LNCaP clone FGC (cell line): ENCODE data around the gene GATAD2B.

Source experiments
- DNase-seq: peaks from one replicate; pipeline ENCODE4 v3.0.0-alpha.2; 2011; ENCODE audit warnings: low read depth
- H3K4me3 ChIP-seq: 2 replicates; pipeline ENCODE4 v1.5.1; 2011; ENCODE audit warnings: mild to moderate bottlenecking, low read depth, low read length, control low read depth
- TF ChIP-seq, protein P1 (sequence below): IDR thresholded peaks from 2 replicates; pipeline ENCODE4 v1.5.1; 2012; ENCODE audit warnings: mild to moderate bottlenecking; ENCODE audit not compliant: control insufficient read depth, insufficient read depth; ENCODE audit errors: extremely low read depth

The GATAD2B gene

DNA sequence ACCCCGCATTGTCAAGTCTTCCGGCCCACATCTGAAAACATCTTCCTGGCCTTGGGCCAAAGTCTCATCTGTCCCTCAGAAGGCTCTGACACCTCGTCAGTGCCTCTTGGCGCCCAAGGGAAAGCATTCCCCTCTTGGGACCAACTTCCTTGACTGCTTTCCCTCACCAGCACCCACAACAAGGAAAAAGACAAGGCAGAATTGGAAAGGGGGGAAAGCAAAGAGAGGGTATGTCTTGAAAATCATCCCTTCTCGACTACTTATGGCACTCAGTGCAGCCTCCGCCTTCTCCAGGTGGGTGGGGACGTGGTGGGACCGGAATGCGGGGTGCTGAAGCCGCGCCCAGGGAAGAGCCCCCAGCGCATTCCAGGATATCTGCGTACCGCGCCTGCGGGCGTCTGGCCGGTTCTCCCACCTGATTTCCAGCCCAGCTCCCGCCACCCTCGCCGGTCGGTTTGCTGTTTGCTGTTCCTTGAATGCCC is 41.1 kb upstream of the GATAD2B start:
- TF ChIP-seq, protein P1, sequence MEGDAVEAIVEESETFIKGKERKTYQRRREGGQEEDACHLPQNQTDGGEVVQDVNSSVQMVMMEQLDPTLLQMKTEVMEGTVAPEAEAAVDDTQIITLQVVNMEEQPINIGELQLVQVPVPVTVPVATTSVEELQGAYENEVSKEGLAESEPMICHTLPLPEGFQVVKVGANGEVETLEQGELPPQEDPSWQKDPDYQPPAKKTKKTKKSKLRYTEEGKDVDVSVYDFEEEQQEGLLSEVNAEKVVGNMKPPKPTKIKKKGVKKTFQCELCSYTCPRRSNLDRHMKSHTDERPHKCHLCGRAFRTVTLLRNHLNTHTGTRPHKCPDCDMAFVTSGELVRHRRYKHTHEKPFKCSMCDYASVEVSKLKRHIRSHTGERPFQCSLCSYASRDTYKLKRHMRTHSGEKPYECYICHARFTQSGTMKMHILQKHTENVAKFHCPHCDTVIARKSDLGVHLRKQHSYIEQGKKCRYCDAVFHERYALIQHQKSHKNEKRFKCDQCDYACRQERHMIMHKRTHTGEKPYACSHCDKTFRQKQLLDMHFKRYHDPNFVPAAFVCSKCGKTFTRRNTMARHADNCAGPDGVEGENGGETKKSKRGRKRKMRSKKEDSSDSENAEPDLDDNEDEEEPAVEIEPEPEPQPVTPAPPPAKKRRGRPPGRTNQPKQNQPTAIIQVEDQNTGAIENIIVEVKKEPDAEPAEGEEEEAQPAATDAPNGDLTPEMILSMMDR: no peak

DNA sequence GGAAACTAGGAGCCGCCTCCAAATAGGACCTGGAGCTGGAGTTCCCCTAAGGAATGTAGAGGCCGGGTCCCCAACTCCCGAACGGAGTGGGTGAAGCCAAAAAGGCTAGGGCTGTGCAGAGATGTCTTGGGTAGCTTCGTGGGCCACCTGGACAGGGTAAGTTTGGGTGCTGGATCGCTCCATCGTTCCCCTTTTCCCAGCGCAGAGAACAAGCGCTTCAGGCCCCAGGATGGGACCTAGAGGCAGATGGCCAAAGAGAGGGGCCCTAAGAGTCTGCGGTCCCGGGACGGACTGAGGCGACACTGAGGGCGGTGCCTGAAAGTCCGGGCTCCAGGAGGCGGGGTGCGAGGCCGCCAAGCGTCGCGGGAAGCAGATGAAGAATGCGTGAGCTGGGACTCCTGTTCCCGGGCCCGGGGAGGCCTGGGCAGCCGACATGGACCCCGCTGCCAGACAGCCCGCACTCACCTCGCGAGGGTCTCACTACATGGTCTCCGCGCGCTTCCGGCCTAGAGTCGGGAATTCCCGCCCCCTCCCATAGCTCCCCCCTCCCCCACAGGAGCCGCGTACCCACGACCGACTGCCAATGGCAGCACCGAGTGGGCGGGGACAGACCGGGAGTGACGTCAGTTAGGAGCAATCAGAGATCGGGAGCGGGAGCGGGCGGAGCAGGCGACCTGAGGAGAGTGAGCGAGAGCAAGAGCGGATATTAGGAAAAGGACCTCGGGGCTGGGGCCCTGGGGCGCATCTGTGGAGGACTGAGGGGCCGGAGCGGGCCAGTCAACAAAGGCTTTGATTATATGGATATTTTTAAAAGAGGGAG is 40.5 kb upstream of the GATAD2B start, which contains the start of gene SLC39A1:
SLC39A1 (minus strand) TSS at position 508 of the 820 bp plus-strand sequence. CDS start 822 bp downstream, outside the sequence.
- TF ChIP-seq, protein P1: no peak
- H3K4me3 ChIP-seq: peak within 1 kb of the TSS; percentile 93
- DNase-seq: peak; percentile 93

More for the DNA sequence above, 41.1 kb upstream of the GATAD2B start:
- peak overlapping the region; percentile 93 for H3K4me3 ChIP-seq
- DNase-seq: no peak

DNA sequence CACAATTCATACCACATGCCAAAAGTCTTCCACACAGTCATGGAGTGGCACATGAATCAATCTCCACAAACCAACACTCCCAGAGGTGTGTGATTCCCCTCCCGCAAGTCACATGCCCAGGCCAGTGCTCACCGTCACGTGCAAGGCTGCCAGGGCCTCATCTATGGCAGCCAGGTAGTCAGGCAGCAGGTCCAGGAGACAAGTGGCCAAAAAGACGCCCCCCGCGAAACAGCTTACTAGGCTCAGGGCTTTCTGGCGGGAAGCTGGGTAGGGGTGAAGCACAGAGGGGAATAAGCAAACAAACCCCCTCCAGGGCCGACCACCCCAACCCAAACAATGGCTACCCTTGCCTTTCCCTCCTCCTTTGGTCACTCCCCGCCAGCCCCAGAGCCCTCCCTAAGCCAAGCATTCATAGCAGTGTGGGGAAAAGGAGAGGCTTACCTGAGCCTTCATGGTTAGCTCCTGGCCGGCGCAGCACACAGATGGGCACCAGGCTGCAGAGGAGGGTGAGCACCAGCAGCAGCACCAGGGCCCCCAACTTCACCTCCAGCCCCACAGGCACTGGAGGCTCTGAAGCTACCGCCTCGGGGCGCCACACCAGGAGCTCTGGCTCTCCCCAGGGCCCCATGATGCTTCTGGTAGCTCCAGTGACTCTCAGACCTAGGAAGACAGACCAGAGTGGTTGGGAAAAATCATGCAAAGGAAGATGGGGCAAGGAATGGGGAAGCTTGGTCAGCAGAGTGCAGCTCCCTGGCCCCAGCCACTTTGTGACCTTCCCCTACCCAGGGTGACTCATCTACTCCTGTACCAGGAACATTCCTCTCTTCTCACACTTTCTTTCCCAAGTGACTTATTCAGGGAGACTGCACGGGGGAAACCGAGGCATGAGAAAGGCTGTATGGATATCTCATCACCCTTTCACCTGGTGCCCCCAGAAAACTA is 39.6 kb upstream of the GATAD2B start:
- DNase-seq: no peak
- peak overlapping the region; percentile 93 for H3K4me3 ChIP-seq
- TF ChIP-seq, protein P1: no peak

DNA sequence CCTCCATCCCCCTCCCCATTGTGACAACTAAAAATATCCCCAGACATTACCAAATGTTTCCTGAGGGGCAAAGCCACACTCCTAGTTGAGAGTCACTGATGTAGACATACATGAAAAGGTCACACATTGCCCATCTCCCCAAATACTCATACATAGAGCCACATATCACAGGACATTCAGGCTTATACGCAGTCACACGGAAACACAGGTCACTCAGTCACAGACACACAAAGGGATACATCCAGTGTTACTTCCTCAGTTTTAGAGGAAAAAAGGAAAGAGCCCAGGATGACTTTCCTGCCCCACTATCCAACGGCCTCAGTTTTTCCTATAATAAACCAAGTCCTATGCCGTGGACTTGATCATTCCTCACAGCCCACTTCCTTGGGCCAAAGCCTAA is 38.6 kb upstream of the GATAD2B start:
- no peak for DNase-seq
- TF ChIP-seq, protein P1: no peak
- 0 out of 2 replicates have a peak overlapping the region, but pooled peaks have one; percentile 93 for H3K4me3 ChIP-seq

DNA sequence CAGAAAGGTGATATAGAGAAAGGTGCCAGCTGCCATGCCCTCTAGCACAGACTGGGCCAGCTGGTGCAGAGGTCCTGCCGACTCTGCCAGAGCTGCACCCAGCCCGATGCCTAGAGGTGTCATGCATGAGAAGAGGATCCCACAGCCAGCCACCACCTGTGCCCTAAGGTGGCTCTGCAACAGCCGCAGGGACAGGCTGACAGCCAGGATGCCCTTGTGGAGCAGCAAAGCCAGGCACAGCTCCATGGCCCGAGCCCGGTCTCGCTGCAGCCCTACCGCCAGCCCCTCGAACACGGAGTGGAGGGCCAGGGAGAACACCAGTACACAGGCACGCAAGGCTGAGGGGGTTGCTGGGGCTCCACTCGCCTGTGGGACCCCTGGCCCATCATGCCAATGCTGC is 37.4 kb upstream of the GATAD2B start:
- TF ChIP-seq, protein P1: no peak
- no peak for DNase-seq
- H3K4me3 ChIP-seq: no peak overlapping the region

DNA sequence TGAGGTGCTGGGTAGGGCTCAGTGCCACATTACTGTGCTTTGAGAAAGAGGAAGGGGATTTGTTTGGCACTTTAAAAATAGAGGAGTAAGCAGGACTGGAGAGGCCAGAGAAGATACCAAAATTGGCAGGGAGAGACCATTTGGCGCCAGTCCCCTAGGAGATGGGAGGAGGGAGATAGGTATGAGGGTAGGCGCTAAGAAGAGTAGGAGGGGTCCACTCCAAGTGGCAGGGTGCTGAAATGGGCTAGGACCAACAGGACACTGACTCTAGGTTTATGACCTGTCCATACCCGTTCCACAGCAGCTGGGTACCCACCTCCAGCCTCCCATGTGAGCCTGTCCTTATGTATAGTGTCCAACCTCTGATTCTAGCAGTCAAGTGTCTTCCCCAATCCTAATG is 36.7 kb upstream of the GATAD2B start:
- no peak overlapping the region for H3K4me3 ChIP-seq
- TF ChIP-seq, protein P1: no peak
- DNase-seq: no peak
